ENCODE data around the gene ZNF444.

Gene ZNF444

GRCh38 chr19:56123266-56123891 lies 17.7 kb upstream of the ZNF444 start:
- no peak for DNase-seq

- DNase-seq: no peak
Measured at GRCh38 chr19:56124578-56124977, 16.5 kb upstream of the ZNF444 start.

- DNase-seq: no peak
Measured at GRCh38 chr19:56125806-56126590, 15.1 kb upstream of the ZNF444 start.

GRCh38 chr19:56126983-56127780 lies 13.9 kb upstream of the ZNF444 start:
- DNase-seq: no peak

- no peak for DNase-seq
Measured at GRCh38 chr19:56130006-56130405, 11.1 kb upstream of the ZNF444 start.

GRCh38 chr19:56131651-56132050 lies 9.4 kb upstream of the ZNF444 start:
- no peak for DNase-seq

GRCh38 chr19:56132316-56132822 lies 8.7 kb upstream of the ZNF444 start:
- no peak for DNase-seq

- peak; percentile 24 for DNase-seq
Measured at GRCh38 chr19:56133858-56134653, 7.0 kb upstream of the ZNF444 start.

- DNase-seq: no peak
Measured at GRCh38 chr19:56134654-56134921, 6.5 kb upstream of the ZNF444 start.

- DNase-seq: no peak
Measured at GRCh38 chr19:56136362-56136761, 4.7 kb upstream of the ZNF444 start.

- no peak for DNase-seq
Measured at GRCh38 chr19:56137405-56137804, 3.7 kb upstream of the ZNF444 start.

GRCh38 chr19:56138069-56138468 lies 3.0 kb upstream of the ZNF444 start:
- peak; percentile 47 for DNase-seq

- peak; percentile 32 for DNase-seq
Measured at GRCh38 chr19:56139847-56140582, 1.1 kb upstream of the ZNF444 start.

GRCh38 chr19:56141417-56141993 lies 418 bp downstream of the ZNF444 start:
- no peak for DNase-seq

- no peak for DNase-seq
Measured at GRCh38 chr19:56142087-56142787, 1.1 kb downstream of the ZNF444 start.

- DNase-seq: no peak
Measured at GRCh38 chr19:56142897-56143434, 1.9 kb downstream of the ZNF444 start.

- DNase-seq: no peak
Measured at GRCh38 chr19:56144376-56144775, 3.3 kb downstream of the ZNF444 start.

GRCh38 chr19:56144831-56145230 lies 3.7 kb downstream of the ZNF444 start:
- DNase-seq: no peak

- DNase-seq: no peak
Measured at GRCh38 chr19:56145698-56146097, 4.6 kb downstream of the ZNF444 start.

GRCh38 chr19:56146904-56147303 lies 5.8 kb downstream of the ZNF444 start:
- no peak for DNase-seq

- DNase-seq: no peak
Measured at GRCh38 chr19:56147307-56147706, 6.2 kb downstream of the ZNF444 start.

All from inflammatory macrophage treated with lipopolysaccharide for 4 hours (primary cell).